NCI-H1417 (cell line): Measurements from ENCODE around the gene AIDA.

ENCODE experiments used
- DNase-seq, 3 experiments: peaks; one replicate each; lab custom pipeline; 2025; lab: John Stamatoyannopoulos, UW

The AIDA gene

GRCh38 chr1:222643938-222644635 lies 68.2 kb downstream of the AIDA start:
- peak; percentile 91 to 99 (median 97) for DNase-seq

DNA sequence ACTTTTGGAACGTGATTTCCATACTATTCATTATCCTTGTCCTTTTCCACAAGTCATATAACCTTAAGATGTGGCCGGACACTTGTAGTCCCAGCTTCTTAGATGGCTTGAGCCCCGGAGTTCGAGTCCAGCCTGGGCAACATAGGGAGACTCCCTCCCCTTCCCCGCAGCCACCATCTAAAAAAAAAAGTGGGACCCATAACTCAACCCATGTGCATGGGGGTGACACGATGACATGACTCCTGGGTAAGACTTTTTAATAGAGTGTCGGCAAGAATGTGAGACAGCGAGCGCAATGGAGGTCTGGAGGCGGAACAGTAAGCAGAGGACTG lies 68.7 kb downstream of the AIDA start:
- no peak for DNase-seq

DNA sequence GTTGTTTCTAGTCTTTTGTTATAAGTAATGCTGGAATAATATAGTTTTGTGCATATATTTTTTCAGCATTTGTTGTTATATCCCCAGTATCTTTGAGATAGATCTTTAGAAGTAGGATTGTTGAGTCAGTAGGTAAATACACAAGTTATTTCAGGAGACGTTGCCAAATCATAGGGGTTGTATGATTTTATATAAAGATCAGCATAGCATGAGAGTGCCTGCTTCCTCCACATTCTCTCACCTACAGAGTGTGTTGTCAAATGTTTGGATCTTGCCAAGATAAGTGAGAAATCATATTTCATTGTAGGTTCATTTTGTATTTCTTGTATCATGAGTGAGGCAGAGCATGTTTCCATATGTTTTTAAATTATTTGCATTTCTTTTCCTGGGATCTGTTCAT lies 69.8 kb downstream of the AIDA start:
- DNase-seq, result no peak

GRCh38 chr1:222641269-222641948 lies 70.9 kb downstream of the AIDA start:
- no peak for DNase-seq

DNA sequence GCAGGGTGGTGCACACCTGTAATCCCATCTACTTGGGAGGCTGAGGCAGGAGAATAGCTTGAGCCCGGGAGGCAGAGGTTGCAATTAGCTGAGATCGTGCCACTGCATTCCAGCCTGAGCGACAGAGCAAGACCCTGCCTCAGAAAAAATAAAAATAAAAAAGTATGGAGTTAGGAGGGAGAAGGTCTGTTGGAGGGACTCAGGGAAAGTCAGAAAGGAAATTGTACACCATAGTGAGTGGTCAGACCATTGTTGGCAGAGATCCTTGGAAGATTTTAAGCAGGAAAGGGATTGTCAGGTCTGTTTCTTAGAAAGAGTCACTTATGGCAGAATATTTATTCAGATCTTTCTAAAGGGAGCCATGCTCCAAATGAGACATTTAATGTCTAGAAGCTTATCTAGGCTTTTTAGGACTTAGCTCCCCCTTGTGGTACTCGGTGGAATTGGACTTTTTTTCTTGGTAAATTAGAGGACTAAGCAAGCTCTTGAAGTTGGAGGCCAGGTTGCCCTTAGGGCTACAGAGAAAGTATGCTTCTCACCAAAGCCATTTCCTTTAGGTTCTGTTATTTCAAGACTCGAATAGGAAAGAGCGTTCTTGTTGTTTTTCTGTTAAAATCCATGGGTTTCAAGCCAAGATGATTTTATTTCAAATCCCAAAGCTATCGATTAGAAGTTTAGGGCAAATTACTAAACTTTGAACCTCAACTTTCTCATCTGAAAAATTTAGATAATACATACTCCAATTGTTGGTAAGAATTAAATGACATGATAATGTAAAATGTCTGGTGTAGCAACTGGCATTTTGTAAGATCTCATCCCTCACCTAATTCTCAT lies 77.9 kb downstream of the AIDA start:
- DNase-seq, result peak; percentile 77 to 96 (median 92)

DNA sequence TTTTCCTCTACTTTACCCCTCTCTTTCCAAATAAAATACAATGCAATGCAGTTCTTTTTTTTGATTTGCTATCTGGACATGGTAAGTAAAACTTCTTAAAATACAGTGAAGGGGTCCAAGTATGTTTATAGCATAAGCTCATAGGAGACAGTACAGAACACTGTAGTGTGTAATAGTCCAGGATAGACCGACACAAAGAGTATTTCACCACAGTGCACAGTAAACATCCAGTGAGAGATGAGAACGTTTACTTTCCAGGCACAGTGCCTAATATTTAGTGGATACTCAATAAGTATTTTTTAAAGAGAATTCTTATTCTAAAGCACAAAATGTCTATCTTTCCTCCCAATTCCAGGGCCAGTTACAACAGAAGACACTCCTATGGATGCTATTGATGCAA lies 79.5 kb downstream of the AIDA start:
- DNase-seq, result no peak

DNA sequence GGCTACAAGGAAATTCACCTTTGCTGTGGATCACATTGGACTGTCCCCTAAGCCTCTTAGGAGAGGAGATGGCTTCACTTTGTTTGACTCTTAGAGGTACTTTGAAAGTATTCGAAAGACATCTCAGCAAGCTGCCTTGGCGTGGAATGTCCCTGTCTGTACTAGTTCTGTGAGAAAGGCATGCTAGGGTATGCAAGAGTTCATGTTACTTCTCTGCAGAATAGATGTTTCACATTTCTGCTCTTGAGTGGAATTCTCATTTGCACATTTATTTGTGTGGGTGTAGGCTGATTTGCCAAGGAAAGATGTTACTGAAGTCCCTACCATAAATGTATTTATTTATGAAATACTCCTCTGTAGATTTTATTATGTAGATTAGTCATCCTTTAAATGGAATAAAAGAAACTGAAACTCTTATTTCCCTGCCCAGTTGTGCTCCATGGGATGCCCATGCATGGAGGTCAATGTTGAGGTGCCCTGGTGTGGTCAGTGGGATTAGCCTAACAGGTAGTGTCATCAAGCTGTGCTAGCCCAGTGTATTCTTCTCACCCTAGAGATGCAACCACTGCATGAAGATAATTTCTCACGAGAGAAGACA lies 80.6 kb downstream of the AIDA start:
- no peak for DNase-seq

DNA sequence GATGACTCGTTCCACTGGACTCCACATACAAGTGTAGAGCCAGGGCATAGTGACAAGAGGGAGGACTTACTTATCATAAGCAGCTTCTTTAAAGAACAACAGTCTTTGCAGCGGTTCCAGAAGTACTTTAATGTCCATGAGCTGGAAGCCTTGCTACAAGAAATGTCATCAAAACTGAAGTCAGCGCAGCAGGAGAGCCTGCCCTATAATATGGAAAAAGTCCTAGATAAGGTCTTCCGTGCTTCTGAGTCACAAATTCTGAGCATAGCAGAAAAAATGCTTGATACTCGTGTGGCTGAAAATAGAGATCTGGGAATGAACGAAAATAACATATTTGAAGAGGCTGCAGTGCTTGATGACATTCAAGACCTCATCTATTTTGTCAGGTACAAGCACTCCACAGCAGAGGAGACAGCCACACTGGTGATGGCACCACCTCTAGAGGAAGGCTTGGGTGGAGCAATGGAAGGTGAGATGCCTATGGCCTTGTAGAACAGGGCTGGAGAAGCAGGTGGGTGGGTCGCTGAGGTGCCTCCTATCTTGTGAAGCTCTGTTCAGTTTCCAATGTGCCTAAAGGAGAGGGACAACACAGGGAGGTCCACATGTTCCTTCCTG lies 82.3 kb downstream of the AIDA start:
- no peak for DNase-seq

DNA sequence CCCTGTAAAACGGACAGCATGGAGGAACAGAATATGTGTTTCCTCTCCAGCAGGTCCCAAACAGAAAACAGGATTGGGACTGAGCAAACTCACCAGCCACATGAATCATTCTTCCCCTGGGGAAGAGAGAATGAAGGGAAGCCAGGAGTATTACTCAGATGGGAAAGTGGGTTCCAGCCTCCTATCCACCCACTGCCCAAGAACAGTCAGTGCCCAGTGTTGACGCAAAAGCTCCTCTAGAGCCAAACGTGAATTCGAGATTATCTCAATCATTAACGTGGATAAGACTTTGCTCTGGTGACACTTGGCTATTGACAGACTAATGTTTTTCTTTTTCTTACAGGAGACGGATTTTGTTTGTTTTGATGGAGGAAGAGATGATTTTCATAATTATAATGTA lies 85.1 kb downstream of the AIDA start:
- no peak for DNase-seq

DNA sequence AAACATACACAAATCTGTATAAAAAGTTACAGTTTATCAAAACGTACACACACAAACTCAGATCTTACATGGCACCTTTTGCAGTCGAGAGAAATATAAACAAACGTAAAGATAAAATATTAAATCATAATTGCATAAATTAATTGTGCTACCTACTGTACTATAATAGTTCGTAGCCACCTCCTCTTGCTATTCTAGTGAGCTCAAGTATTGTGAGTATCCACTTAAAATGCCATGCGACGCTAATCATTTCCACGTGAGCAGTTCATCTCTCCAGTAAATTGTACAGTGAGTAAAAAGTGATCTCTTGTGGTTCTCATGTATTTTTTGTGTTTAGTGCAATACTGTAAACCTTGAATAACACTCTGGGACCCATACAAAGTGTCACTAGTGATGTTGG lies 88.1 kb downstream of the AIDA start:
- no peak for DNase-seq

- DNase-seq, result no peak
Measured at GRCh38 chr1:222623458-222623857, 88.8 kb downstream of the AIDA start.

GRCh38 chr1:222622765-222623164 lies 89.5 kb downstream of the AIDA start:
- no peak for DNase-seq

DNA sequence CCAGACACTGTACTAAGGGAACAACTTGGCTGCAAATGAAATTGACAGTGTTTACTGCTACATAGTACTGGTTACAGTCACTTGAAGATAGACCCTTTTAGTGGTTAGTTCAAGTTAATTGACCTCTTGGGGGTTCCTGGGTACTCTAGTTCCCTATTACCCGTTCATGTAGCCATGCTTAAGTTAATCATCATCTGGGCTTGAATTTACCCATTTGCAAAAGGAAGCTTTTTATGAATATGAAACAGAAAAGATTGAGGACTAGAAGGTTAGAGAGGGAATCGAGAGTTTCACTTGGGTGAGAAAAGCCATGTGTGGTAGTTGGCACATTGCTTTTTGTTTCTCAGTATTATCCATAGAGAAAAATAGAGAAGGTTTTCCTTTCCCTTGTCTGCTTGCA lies 91.7 kb downstream of the AIDA start:
- no peak for DNase-seq

DNA sequence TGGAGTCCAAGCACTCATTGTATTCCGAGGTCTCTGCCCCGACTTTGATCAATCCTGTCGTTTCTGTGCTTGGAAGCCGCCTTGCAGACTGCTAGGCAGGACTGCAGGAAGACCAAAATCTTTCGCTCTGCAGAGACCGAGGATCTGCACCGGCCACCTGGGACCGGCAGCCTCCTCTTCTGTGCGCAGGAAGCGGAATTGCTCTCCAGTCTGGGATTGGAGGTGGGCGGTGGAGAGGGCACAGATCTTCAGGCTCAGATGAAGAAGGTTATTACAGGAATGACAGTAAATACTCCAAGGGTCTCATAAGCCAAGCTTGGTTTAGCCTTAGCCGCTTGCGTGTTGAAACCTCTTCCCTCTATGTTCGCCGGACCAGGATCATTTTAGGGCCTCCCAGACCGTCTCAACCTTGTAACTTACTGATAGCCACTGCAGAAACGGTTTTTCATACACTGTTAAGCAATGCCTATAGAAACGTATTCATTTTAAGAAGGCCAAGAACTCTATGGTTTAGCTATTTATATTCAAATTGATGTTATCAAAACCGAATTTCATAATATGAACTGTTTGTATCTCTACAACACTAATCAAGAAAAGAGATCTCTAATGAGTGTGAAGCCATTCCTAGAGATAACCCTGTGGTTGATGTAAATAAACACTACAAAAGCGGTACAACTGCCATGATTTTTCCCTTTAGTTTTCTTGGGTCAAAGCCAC lies 93.3 kb downstream of the AIDA start:
- DNase-seq, result peak; percentile 11 to 66 (median 62)
